Prostate gland (tissue), 2 donors: Measurements from ENCODE around the gene H6PD. TPM values are rescaled to one million over a fixed set of nuclear protein-coding genes. Genes with fewer than 3 reads are reported as not detected.

Experiments
- DNase-seq: peaks from one replicate; pipeline ENCODE4 v3.0.0-alpha.2; 2019; ENCODE audit warnings: low spot score
- H3K27ac ChIP-seq, 2 donors: fragments of 200-600 bp; sonication (generic); 2 replicates each; pipeline ENCODE4 v1.5.1; 2017 to 2019
- H3K27me3 ChIP-seq: fragments of 200-600 bp; sonication (generic); replicated peaks from 2 replicates; pipeline ENCODE4 v1.5.1; 2019; ENCODE audit not compliant: insufficient read depth
- H3K36me3 ChIP-seq, 2 donors: fragments of 200-600 bp; sonication (generic); 1 replicate in 1 of 2; 2 replicates in 1 of 2; pipeline versions ENCODE4 v1.5.1 to v1.8.1; 2017 to 2019
- H3K4me1 ChIP-seq: fragments of 200-600 bp; sonication (generic); replicated peaks from 2 replicates; pipeline ENCODE4 v1.5.1; 2019
- H3K4me3 ChIP-seq, 2 donors: fragments of 200-600 bp; sonication (generic); 2 replicates each; pipeline ENCODE4 v1.5.1; 2017 to 2019
- H3K9me3 ChIP-seq: fragments of 200-600 bp; sonication (generic); 2 replicates; pipeline ENCODE4 v1.5.1; 2017
- POLR2A ChIP-seq: fragments of 450-650 bp; IDR thresholded peaks from one replicate; pipeline ENCODE4 v1.6.1; 2016; ENCODE audit warnings: antibody characterized with exemption, mild to moderate bottlenecking
- POLR2AphosphoS5 ChIP-seq: sonication (generic); formaldehyde crosslinking; IDR thresholded peaks from one replicate; pipeline ENCODE4 v1.6.1; 2017; ENCODE audit warnings: antibody characterized with exemption
- WGBS: methylation state at CpG from one replicate; pipeline ENCODE4 v1.1.5; 2018; 5-methylcytosine and 5-hydroxymethylcytosine counted together
- intact Hi-C: fragments of 100-400 bp; cut with DNase I; formaldehyde crosslinking; loops from one replicate; pipeline ENCODE4 v1.14.2; 2022
- total RNA-seq, 2 donors: library from RNA; depleted of rRNA; stranded (reverse); fragments of >200 nt; gene quantifications; one replicate each; pipeline ENCODE4 v1.1.0, GENCODE V29; 2016
- TF ChIP-seq, protein P1 (sequence below), 4 experiments: fragments of 200-600 bp in 2 of 4; fragments of 450-650 bp in 2 of 4; sonication (generic) in 2 of 4; IDR thresholded peaks; 1 replicate in 3 of 4; 2 replicates in 1 of 4; pipeline ENCODE4 v1.5.1; 2016 to 2019; ENCODE audit warnings: antibody characterized with exemption in 4 of 4, mild to moderate bottlenecking in 2 of 4, moderate library complexity in 2 of 4

The H6PD gene
- total RNA-seq, 2 donors from 2014 or later: 52.8 to 88.8 TPM

DNA sequence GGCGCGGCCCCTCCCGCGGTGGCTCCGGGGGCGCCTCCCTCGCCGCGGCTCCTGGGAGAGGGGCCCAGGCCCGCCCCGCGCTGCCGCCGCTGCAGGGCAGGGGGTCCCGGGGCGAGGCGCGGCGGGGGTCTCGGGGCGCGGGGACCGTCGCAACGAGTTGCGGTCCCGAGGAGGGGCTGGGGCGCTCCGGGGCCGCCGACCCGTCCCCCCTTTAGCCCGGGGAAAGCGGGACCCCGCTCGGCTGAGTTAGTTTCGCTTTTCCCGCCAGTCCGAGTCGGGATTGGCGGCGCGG, 58.6 kb downstream of the H6PD start:
- 0% methylated on average over 19 of the region's 43 CpGs for WGBS
- TF ChIP-seq, protein P1, sequence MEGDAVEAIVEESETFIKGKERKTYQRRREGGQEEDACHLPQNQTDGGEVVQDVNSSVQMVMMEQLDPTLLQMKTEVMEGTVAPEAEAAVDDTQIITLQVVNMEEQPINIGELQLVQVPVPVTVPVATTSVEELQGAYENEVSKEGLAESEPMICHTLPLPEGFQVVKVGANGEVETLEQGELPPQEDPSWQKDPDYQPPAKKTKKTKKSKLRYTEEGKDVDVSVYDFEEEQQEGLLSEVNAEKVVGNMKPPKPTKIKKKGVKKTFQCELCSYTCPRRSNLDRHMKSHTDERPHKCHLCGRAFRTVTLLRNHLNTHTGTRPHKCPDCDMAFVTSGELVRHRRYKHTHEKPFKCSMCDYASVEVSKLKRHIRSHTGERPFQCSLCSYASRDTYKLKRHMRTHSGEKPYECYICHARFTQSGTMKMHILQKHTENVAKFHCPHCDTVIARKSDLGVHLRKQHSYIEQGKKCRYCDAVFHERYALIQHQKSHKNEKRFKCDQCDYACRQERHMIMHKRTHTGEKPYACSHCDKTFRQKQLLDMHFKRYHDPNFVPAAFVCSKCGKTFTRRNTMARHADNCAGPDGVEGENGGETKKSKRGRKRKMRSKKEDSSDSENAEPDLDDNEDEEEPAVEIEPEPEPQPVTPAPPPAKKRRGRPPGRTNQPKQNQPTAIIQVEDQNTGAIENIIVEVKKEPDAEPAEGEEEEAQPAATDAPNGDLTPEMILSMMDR (IDR thresholded peaks at IDR 0.05): no peak
- no peak for TF ChIP-seq POLR2A
- TF ChIP-seq POLR2AphosphoS5: no peak
- DNase-seq: no peak
- Histone ChIP-seq H3K27ac (peak overlapping the region; percentile 86 to 92), H3K27me3 (no peaks in the 10 kb centered on the region), H3K9me3 (no peaks in the 10 kb centered on the region), H3K4me1 (no peaks in the 10 kb centered on the region), H3K4me3 (peak overlapping the region; percentile 81 to 94), H3K36me3 (no peaks in the 10 kb centered on the region)
- intact Hi-C loops: loop anchor here (5.0 kb wide), 1 partner anchor 79 kb away; no protein-coding TSS in a partner anchor

- no peak for DNase-seq
- 5% methylated on average over 34 of the region's 41 CpGs for WGBS
- intact Hi-C loops: loop anchor here (5.0 kb wide), 1 partner anchor 79 kb away; no protein-coding TSS in a partner anchor
- Histone ChIP-seq H3K4me3 (peak overlapping the region; percentile 81 to 94), H3K36me3 (no peaks in the 10 kb centered on the region), H3K27ac (peak overlapping the region; percentile 86 to 92), H3K4me1 (no peaks in the 10 kb centered on the region), H3K9me3 (no peaks in the 10 kb centered on the region), H3K27me3 (no peaks in the 10 kb centered on the region)
- no peak for TF ChIP-seq POLR2AphosphoS5
- no peak for TF ChIP-seq POLR2A
- TF ChIP-seq, protein P1 (IDR thresholded peaks at IDR 0.05): no peak
These were observed 59.2 kb downstream of the H6PD start for GRCh38 chr1:9293533-9294404.

DNA sequence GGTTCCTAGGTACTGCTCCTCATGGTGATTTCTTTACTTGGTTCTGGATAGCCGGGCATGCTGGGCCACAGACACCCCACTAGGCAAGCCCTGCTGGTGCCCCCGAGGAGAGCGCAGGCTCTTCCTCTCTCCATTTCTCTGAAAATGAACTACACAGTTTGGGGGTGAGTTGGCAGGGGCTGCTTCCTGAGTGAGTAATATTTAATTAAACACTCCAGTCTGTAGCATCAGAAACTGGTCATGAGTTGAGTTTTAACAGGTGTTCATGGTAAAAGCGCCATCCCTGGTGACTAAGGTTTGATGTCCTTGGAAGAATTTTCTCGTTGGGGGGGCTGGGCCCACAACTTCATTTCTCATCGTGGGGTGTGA, 59.8 kb downstream of the H6PD start:
- DNase-seq: no peak
- intact Hi-C loops: loop anchor here (5.0 kb wide), 1 partner anchor 78 kb away; no protein-coding TSS in a partner anchor
- Histone ChIP-seq H3K9me3 (no peaks in the 10 kb centered on the region), H3K27ac (peak overlapping the region; percentile 27 to 48), H3K27me3 (no peaks in the 10 kb centered on the region), H3K36me3 (no peaks in the 10 kb centered on the region), H3K4me3 (peak overlapping the region; percentile 81 to 94), H3K4me1 (no peaks in the 10 kb centered on the region)
- TF ChIP-seq, protein P1 (IDR thresholded peaks at IDR 0.05): no peak
- TF ChIP-seq POLR2AphosphoS5: no peak
- 41% methylated on average over 6 of the region's 6 CpGs for WGBS

- peak overlapping the region; percentile 27 to 48 for H3K27ac ChIP-seq
- no peaks in the 10 kb centered on the region for H3K36me3 ChIP-seq
- no peaks in the 10 kb centered on the region for H3K27me3 ChIP-seq
- H3K4me3 ChIP-seq: peak overlapping the region; percentile 81 to 94
- DNase-seq: no peak
- WGBS: 50% methylated on average over 10 of the region's 10 CpGs
- intact Hi-C loops: loop anchor here (5.0 kb wide), 1 partner anchor 77 kb away; no protein-coding TSS in a partner anchor
- H3K9me3 ChIP-seq: no peaks in the 10 kb centered on the region
- H3K4me1 ChIP-seq: no peaks in the 10 kb centered on the region
- TF ChIP-seq POLR2A (no peak), POLR2AphosphoS5 (no peak)
- TF ChIP-seq, protein P1 (IDR thresholded peaks at IDR 0.05): peak in 2 of 4 experiments; percentile 10 to 19
These were observed 60.5 kb downstream of the H6PD start for GRCh38 chr1:9294910-9295636.
